Muscle of leg (tissue), 11 donors: Measurements from ENCODE around the gene ETV2. TPM values are rescaled to one million over a fixed set of nuclear protein-coding genes. Genes with fewer than 3 reads are reported as not detected.
"Not testable (repeated sequence)": the region's sequence is repeated elsewhere in the genome, so short reads cannot be mapped to it uniquely, and the experiment has no call there.

Experiments used
- DNase-seq: peaks from one replicate; pipeline ENCODE4 v3.0.0; 2013
- H3K27ac ChIP-seq: one replicate; pipeline ENCODE4 v1.5.1; 2013; ENCODE audit warnings: mild to moderate bottlenecking, low read length, control low read depth
- H3K27me3 ChIP-seq: one replicate; pipeline ENCODE4 v1.6.1; 2013; ENCODE audit warnings: low read length; ENCODE audit not compliant: control insufficient read depth, insufficient read depth
- H3K36me3 ChIP-seq: one replicate; pipeline ENCODE4 v1.6.1; 2013; ENCODE audit warnings: low read length; ENCODE audit not compliant: control insufficient read depth, insufficient read depth
- H3K4me1 ChIP-seq: one replicate; pipeline ENCODE4 v1.6.1; 2013; ENCODE audit warnings: low read length; ENCODE audit not compliant: control insufficient read depth, insufficient read depth
- H3K4me3 ChIP-seq: one replicate; pipeline ENCODE4 v1.5.1; 2013; ENCODE audit warnings: low read length, control low read depth
- H3K9me3 ChIP-seq: replicated peaks from 2 replicates; pipeline ENCODE4 v1.6.1; 2013; ENCODE audit warnings: low read depth, low read length; ENCODE audit not compliant: control insufficient read depth
- WGBS: methylation state at CpG from one replicate; pipeline ENCODE4 v1.1.5; 2013; ENCODE audit warnings: missing lambda C conversion rate; ENCODE audit not compliant: insufficient coverage; 5-methylcytosine and 5-hydroxymethylcytosine counted together
- polyA plus RNA-seq, 8 donors: library from polyadenylated mRNA; unstranded; fragments of 120-200 nt; gene quantifications; one replicate each; pipeline versions ENCODE4 v1.2.1 to v1.2.3, GENCODE V29; 2013; ENCODE audit warnings: inconsistent platforms in 1 of 8, low replicate concordance in 1 of 8; ENCODE audit not compliant: insufficient read length in 8 of 8, insufficient read depth in 1 of 8
- total RNA-seq: library from RNA; stranded (reverse); fragments of 120-200 nt; gene quantifications from one replicate; pipeline ENCODE4 v1.2.4, GENCODE V29; 2013

The ETV2 gene
- total and polyA plus RNA-seq, 9 donors: 1.6 to 4.9 (median 3.1) TPM

- no peak for DNase-seq
- Histone ChIP-seq H3K27me3 (peaks cover 29% of the 10 kb centered on the region), H3K36me3 (peaks cover 6% of the 10 kb centered on the region), H3K4me3 (no peak overlapping the region), H3K27ac (no peak overlapping the region), H3K4me1 (peaks cover 2% of the 10 kb centered on the region), H3K9me3 (no peaks in the 10 kb centered on the region)
- 60% methylated on average over 4 of the region's 4 CpGs for WGBS
Observed at GRCh38 chr19:35669974-35670373, 28.4 kb downstream of the ETV2 start.

- H3K27me3 ChIP-seq: peaks cover 29% of the 10 kb centered on the region
- H3K4me1 ChIP-seq: peaks cover 2% of the 10 kb centered on the region
- no CpG with 5 or more reads among the region's 1 CpG for WGBS
Observed at GRCh38 chr19:35670686-35671085, 29.1 kb downstream of the ETV2 start.

GRCh38 chr19:35671818-35672217 is 30.3 kb downstream of the ETV2 start:
- no peak overlapping the region for H3K27ac ChIP-seq
- no CpG with 5 or more reads among the region's 3 CpGs for WGBS
- H3K4me3 ChIP-seq: no peak overlapping the region
- peaks cover 29% of the 10 kb centered on the region for H3K27me3 ChIP-seq
- H3K9me3 ChIP-seq: no peaks in the 10 kb centered on the region
- DNase-seq: no peak
- H3K4me1 ChIP-seq: peaks cover 2% of the 10 kb centered on the region
- no peaks in the 10 kb centered on the region for H3K36me3 ChIP-seq

More at GRCh38 chr19:35670686-35671085, 29.1 kb downstream of the ETV2 start:
- H3K9me3 ChIP-seq: no peaks in the 10 kb centered on the region
- no peaks in the 10 kb centered on the region for H3K36me3 ChIP-seq
- H3K27ac ChIP-seq: no peak overlapping the region
- DNase-seq: no peak
- H3K4me3 ChIP-seq: no peak overlapping the region

- H3K9me3 ChIP-seq: no peaks in the 10 kb centered on the region
- 1% methylated on average over 33 of the region's 39 CpGs for WGBS
- peaks cover 29% of the 10 kb centered on the region for H3K27me3 ChIP-seq
- no peak overlapping the region for H3K27ac ChIP-seq
- no peak for DNase-seq
- no peak overlapping the region for H3K4me3 ChIP-seq
- H3K36me3 ChIP-seq: no peaks in the 10 kb centered on the region
- H3K4me1 ChIP-seq: peaks cover 2% of the 10 kb centered on the region
Observed at GRCh38 chr19:35673121-35673804, 31.7 kb downstream of the ETV2 start.

- H3K4me1 ChIP-seq: peaks cover 2% of the 10 kb centered on the region
- no peak overlapping the region for H3K4me3 ChIP-seq
- H3K27me3 ChIP-seq: peaks cover 27% of the 10 kb centered on the region
- no peak overlapping the region for H3K27ac ChIP-seq
- no peak for DNase-seq
- no peaks in the 10 kb centered on the region for H3K9me3 ChIP-seq
- 67% methylated on average over 15 of the region's 15 CpGs for WGBS
- no peaks in the 10 kb centered on the region for H3K36me3 ChIP-seq
Observed at GRCh38 chr19:35675589-35676140, 34.1 kb downstream of the ETV2 start.

- no CpG with 5 or more reads among the region's 4 CpGs for WGBS
- Histone ChIP-seq H3K27me3 (no peaks in the 10 kb centered on the region), H3K27ac (no peak overlapping the region), H3K4me1 (no peaks in the 10 kb centered on the region), H3K4me3 (no peak overlapping the region), H3K36me3 (no peaks in the 10 kb centered on the region), H3K9me3 (no peaks in the 10 kb centered on the region)
- peak; percentile 41 for DNase-seq
Observed at GRCh38 chr19:35689836-35690235, 48.3 kb downstream of the ETV2 start.

- DNase-seq, H3K36me3 ChIP-seq, H3K27me3 ChIP-seq, H3K4me1 ChIP-seq, H3K9me3 ChIP-seq, H3K27ac ChIP-seq, H3K4me3 ChIP-seq: not testable (repeated sequence)
- 89% methylated on average over 37 of the region's 37 CpGs for WGBS
Observed at GRCh38 chr19:35691106-35691505, 49.6 kb downstream of the ETV2 start.

GRCh38 chr19:35692010-35692409 is 50.5 kb downstream of the ETV2 start:
- no peaks in the 10 kb centered on the region for H3K36me3 ChIP-seq
- H3K4me3 ChIP-seq: no peak overlapping the region
- H3K27me3 ChIP-seq: no peaks in the 10 kb centered on the region
- 73% methylated on average over 2 of the region's 11 CpGs for WGBS
- no peak for DNase-seq
- H3K4me1 ChIP-seq: no peaks in the 10 kb centered on the region
- H3K9me3 ChIP-seq: no peaks in the 10 kb centered on the region
- no peak overlapping the region for H3K27ac ChIP-seq

GRCh38 chr19:35693422-35693821 is 51.9 kb downstream of the ETV2 start:
- H3K36me3 ChIP-seq: no peaks in the 10 kb centered on the region
- H3K27me3 ChIP-seq: no peaks in the 10 kb centered on the region
- H3K4me3 ChIP-seq: no peak overlapping the region
- no peaks in the 10 kb centered on the region for H3K4me1 ChIP-seq
- H3K27ac ChIP-seq: no peak overlapping the region
- no peak for DNase-seq
- no CpG with 5 or more reads among the region's 8 CpGs for WGBS
- no peaks in the 10 kb centered on the region for H3K9me3 ChIP-seq

- Histone ChIP-seq H3K27me3 (no peaks in the 10 kb centered on the region), H3K27ac (no peak overlapping the region), H3K9me3 (no peaks in the 10 kb centered on the region), H3K4me1 (no peaks in the 10 kb centered on the region), H3K4me3 (no peak overlapping the region), H3K36me3 (no peaks in the 10 kb centered on the region)
- peak; percentile 90 for DNase-seq
- 2% methylated on average over 4 of the region's 8 CpGs for WGBS
Observed at GRCh38 chr19:35693835-35694599, 52.5 kb downstream of the ETV2 start.
